ENCODE results near the gene CEP350.

The CEP350 gene

GRCh38 chr1:179954493-179955286 lies at the start of gene CEP350:
Gene CEP350 (plus strand): TSS chr1:179954810. CDS start chr1:179986182, 31,372 bp downstream.
- DNase-seq (ENCODE audit: low read depth), result peak; percentile 95

GRCh38 chr1:179910934-179911333 lies 43.7 kb upstream of the CEP350 start:
- no peak for DNase-seq (ENCODE audit: low read depth)

- DNase-seq (ENCODE audit: low read depth), result no peak
Observed at GRCh38 chr1:179911812-179912211, 42.8 kb upstream of the CEP350 start.

- DNase-seq (ENCODE audit: low read depth), result no peak
Observed at GRCh38 chr1:179917601-179918429, 36.8 kb upstream of the CEP350 start.

GRCh38 chr1:179921472-179921871 lies 33.1 kb upstream of the CEP350 start:
- no peak for DNase-seq (ENCODE audit: low read depth)

- DNase-seq (ENCODE audit: low read depth), result no peak
Observed at GRCh38 chr1:179921981-179922872, 32.4 kb upstream of the CEP350 start.

GRCh38 chr1:179923029-179923428 lies 31.6 kb upstream of the CEP350 start:
- DNase-seq (ENCODE audit: low read depth), result no peak

GRCh38 chr1:179924268-179924667 lies 30.3 kb upstream of the CEP350 start:
- no peak for DNase-seq (ENCODE audit: low read depth)

- DNase-seq (ENCODE audit: low read depth), result no peak
Observed at GRCh38 chr1:179925302-179925701, 29.3 kb upstream of the CEP350 start.

GRCh38 chr1:179925922-179926849 lies 28.4 kb upstream of the CEP350 start:
- DNase-seq (ENCODE audit: low read depth), result no peak

GRCh38 chr1:179926850-179927205 lies 27.8 kb upstream of the CEP350 start:
- no peak for DNase-seq (ENCODE audit: low read depth)

- no peak for DNase-seq (ENCODE audit: low read depth)
Observed at GRCh38 chr1:179929955-179930798, 24.4 kb upstream of the CEP350 start.

- DNase-seq (ENCODE audit: low read depth), result no peak
Observed at GRCh38 chr1:179930867-179931266, 23.7 kb upstream of the CEP350 start.

- DNase-seq (ENCODE audit: low read depth), result no peak
Observed at GRCh38 chr1:179933219-179933618, 21.4 kb upstream of the CEP350 start.

GRCh38 chr1:179935909-179936496 lies 18.6 kb upstream of the CEP350 start:
- no peak for DNase-seq (ENCODE audit: low read depth)

GRCh38 chr1:179937668-179938254 lies 16.8 kb upstream of the CEP350 start:
- DNase-seq (ENCODE audit: low read depth), result no peak

- no peak for DNase-seq (ENCODE audit: low read depth)
Observed at GRCh38 chr1:179938752-179939151, 15.9 kb upstream of the CEP350 start.

GRCh38 chr1:179939941-179940340 lies 14.7 kb upstream of the CEP350 start:
- no peak for DNase-seq (ENCODE audit: low read depth)

GRCh38 chr1:179941454-179941853 lies 13.2 kb upstream of the CEP350 start:
- no peak for DNase-seq (ENCODE audit: low read depth)

Measured in activated T-helper 1 cell treated with Interleukin-2 at 50 U/mL for 16 hours (primary cell).